ENCODE results near the gene PAQR5.
"Not testable (repeated sequence)": the region's sequence is repeated elsewhere in the genome, so short reads cannot be mapped to it uniquely, and the experiment has no call there.

The PAQR5 gene

GRCh38 chr15:69301101-69301500 lies 2.4 kb downstream of the PAQR5 start:
- H3K27ac Mint-ChIP-seq; DNase-seq (ENCODE audit: low spot score); H3K4me1 Mint-ChIP-seq (ENCODE audit: low read depth); H3K4me3 Mint-ChIP-seq; H3K36me3 Mint-ChIP-seq (ENCODE audit: low read depth); H3K9me3 Mint-ChIP-seq: not testable (repeated sequence)
- peaks cover 48% of the 10 kb centered on the region for H3K27me3 Mint-ChIP-seq (ENCODE audit: low read depth)

DNA sequence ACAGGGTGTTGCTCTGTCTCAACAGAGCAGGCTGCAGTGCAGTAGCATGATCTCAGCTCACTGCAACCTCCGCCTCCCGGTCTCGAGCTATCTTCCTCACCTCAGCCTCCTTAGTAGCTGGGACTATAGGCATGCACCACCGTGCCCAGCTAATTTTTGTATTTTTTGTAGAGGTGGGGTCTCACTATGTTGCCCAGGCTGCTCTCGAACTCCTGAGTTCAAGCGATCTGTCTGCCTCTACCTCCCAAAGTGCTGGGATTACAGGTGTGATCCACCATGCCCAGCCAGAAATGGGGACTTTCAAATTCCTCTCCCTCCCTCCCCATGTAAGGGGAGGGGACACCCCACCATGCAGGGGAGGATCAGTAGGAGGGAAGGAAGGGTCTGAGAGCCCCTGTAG lies 3.4 kb downstream of the PAQR5 start:
- H3K27me3 Mint-ChIP-seq (ENCODE audit: low read depth): peaks cover 42% of the 10 kb centered on the region
- DNase-seq (ENCODE audit: low spot score); H3K9me3 Mint-ChIP-seq; H3K27ac Mint-ChIP-seq; H3K4me3 Mint-ChIP-seq; H3K36me3 Mint-ChIP-seq (ENCODE audit: low read depth); H3K4me1 Mint-ChIP-seq (ENCODE audit: low read depth): not testable (repeated sequence)

- no peak overlapping the region for H3K4me3 Mint-ChIP-seq
- H3K9me3 Mint-ChIP-seq: no peaks in the 10 kb centered on the region
- no peaks in the 10 kb centered on the region for H3K4me1 Mint-ChIP-seq (ENCODE audit: low read depth)
- H3K27ac Mint-ChIP-seq: no peak overlapping the region
- no peak for DNase-seq (ENCODE audit: low spot score)
- peaks cover 34% of the 10 kb centered on the region for H3K27me3 Mint-ChIP-seq (ENCODE audit: low read depth)
- no peaks in the 10 kb centered on the region for H3K36me3 Mint-ChIP-seq (ENCODE audit: low read depth)
These were observed 4.2 kb downstream of the PAQR5 start for GRCh38 chr15:69302929-69303328.

DNA sequence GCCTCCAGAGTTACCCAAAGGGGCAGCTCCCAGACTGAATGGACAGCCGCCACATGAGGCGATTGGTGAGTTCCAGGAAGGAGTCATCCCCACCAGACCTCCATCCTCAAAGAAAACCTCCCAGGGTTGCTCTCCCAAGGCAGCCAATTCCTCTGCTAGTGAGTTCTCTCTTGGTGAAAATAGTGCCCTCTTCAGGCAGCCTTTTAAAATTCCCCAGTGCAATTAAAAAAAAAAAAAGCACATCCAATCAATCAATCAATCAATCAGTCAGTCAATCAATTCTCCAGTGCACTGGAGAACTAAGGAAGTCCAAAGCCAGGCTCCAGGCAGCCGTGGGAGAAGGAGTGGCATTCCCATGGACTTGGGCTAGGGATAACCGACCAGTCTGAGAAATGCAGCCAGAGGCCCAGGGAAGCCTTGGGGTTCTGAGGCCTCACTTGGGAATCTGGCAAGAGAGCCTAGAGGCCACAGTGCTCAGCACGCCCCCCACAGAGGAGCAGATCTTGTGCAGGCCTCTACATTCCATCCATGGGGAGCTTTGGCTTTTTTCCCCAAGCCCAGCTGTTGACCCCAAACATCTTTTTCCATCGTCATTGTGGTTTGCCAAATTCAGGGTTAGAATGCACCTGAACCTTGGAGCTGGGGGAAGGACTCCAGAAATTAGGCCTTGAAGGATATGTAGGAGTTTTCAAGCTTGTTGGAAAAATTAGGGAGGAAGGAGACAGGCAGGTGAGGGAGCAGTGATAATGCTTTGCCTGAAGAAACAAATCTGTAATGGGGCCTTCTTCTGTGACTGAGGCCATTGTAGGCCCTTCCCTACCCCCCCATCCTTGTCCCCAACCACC lies 4.8 kb downstream of the PAQR5 start:
- Mint-ChIP-seq H3K27me3 (ENCODE audit: low read depth) (peaks cover 29% of the 10 kb centered on the region), H3K4me3 (no peak overlapping the region), H3K9me3 (no peaks in the 10 kb centered on the region), H3K27ac (no peak overlapping the region), H3K36me3 (ENCODE audit: low read depth) (no peaks in the 10 kb centered on the region), H3K4me1 (ENCODE audit: low read depth) (no peaks in the 10 kb centered on the region)
- DNase-seq (ENCODE audit: low spot score): no peak

DNA sequence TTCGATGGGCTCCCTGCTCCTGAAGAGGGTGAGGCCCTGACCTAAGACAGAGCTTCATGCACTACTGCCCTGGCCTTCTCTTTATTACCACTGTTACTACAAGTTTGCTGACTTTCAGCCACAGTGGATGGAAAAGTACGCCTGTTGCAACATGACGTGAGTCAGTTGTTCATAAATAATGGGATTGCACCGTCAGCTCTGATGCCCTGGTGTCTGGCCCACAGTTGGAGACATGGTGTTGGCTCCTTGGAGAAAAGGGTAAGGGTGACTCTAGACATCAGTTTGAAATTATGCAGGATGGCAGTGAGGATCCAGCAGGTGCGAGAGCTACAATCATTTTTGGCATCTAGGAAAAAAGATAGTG lies 5.5 kb downstream of the PAQR5 start:
- no peaks in the 10 kb centered on the region for H3K9me3 Mint-ChIP-seq
- peaks cover 31% of the 10 kb centered on the region for H3K27me3 Mint-ChIP-seq (ENCODE audit: low read depth)
- no peak for DNase-seq (ENCODE audit: low spot score)
- no peak overlapping the region for H3K4me3 Mint-ChIP-seq
- no peaks in the 10 kb centered on the region for H3K4me1 Mint-ChIP-seq (ENCODE audit: low read depth)
- no peak overlapping the region for H3K27ac Mint-ChIP-seq
- no peaks in the 10 kb centered on the region for H3K36me3 Mint-ChIP-seq (ENCODE audit: low read depth)

DNA sequence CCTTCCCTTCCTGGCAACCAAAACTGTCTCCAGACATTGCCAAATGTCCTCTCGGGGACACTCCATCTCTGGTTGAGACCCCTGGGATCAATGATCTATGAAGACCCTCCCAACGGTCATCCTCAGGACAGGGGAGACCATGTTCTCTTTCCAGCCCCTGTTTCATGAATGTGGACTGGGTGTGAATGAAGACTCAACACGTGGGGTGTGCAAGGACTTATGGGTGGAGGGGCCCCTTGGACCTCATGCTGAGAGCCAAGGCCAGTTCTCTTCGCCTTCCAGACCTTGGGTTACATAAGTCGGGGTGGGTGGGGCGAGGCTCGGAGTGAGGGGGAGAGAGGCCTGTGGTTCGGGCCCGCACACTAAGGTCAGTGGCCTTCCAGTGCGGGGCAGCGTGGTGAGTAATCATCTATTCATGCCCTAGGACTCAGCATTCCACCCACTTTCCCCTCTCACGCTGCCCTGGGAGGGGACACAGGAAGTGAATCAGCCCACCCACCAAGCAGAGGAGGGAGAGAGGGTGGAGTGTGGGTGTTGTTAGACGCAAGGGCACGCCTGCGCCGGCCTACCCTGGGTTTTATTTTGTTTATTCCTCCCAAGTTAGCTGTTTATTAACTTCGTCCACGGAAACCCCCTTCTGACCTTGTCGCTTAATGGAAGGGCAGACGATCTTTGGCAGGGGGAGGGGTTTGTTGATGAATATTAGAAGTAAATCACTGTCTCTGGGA lies 6.7 kb downstream of the PAQR5 start:
- Mint-ChIP-seq H3K9me3 (no peaks in the 10 kb centered on the region), H3K4me3 (no peak overlapping the region), H3K36me3 (ENCODE audit: low read depth) (no peaks in the 10 kb centered on the region), H3K27me3 (ENCODE audit: low read depth) (peaks cover 21% of the 10 kb centered on the region), H3K4me1 (ENCODE audit: low read depth) (no peaks in the 10 kb centered on the region), H3K27ac (no peak overlapping the region)
- no peak for DNase-seq (ENCODE audit: low spot score)

GRCh38 chr15:69305933-69306568 lies 7.3 kb downstream of the PAQR5 start:
- H3K36me3 Mint-ChIP-seq (ENCODE audit: low read depth): no peaks in the 10 kb centered on the region
- H3K27ac Mint-ChIP-seq: no peak overlapping the region
- peaks cover 16% of the 10 kb centered on the region for H3K27me3 Mint-ChIP-seq (ENCODE audit: low read depth)
- H3K4me1 Mint-ChIP-seq (ENCODE audit: low read depth): no peaks in the 10 kb centered on the region
- DNase-seq (ENCODE audit: low spot score): no peak
- H3K9me3 Mint-ChIP-seq: no peaks in the 10 kb centered on the region
- no peak overlapping the region for H3K4me3 Mint-ChIP-seq

GRCh38 chr15:69307939-69308338 lies 9.2 kb downstream of the PAQR5 start:
- Mint-ChIP-seq H3K36me3 (ENCODE audit: low read depth) (no peaks in the 10 kb centered on the region), H3K9me3 (no peaks in the 10 kb centered on the region), H3K27me3 (ENCODE audit: low read depth) (peaks cover 14% of the 10 kb centered on the region), H3K4me3 (no peak overlapping the region), H3K4me1 (ENCODE audit: low read depth) (no peaks in the 10 kb centered on the region), H3K27ac (no peak overlapping the region)
- DNase-seq (ENCODE audit: low spot score): no peak

GRCh38 chr15:69308949-69309348 lies 10.2 kb downstream of the PAQR5 start:
- Mint-ChIP-seq H3K9me3 (no peaks in the 10 kb centered on the region), H3K4me3 (no peak overlapping the region), H3K36me3 (ENCODE audit: low read depth) (no peaks in the 10 kb centered on the region), H3K4me1 (ENCODE audit: low read depth) (no peaks in the 10 kb centered on the region), H3K27ac (no peak overlapping the region), H3K27me3 (ENCODE audit: low read depth) (peaks cover 20% of the 10 kb centered on the region)
- no peak for DNase-seq (ENCODE audit: low spot score)

- H3K9me3 Mint-ChIP-seq: no peaks in the 10 kb centered on the region
These were observed 12.6 kb downstream of the PAQR5 start for GRCh38 chr15:69311319-69311721.

GRCh38 chr15:69313432-69314000 lies 14.8 kb downstream of the PAQR5 start:
- no peak for DNase-seq (ENCODE audit: low spot score)
- no peaks in the 10 kb centered on the region for H3K9me3 Mint-ChIP-seq
- no peaks in the 10 kb centered on the region for H3K36me3 Mint-ChIP-seq (ENCODE audit: low read depth)
- H3K27me3 Mint-ChIP-seq (ENCODE audit: low read depth): peaks cover 34% of the 10 kb centered on the region
- H3K4me3 Mint-ChIP-seq: no peak overlapping the region
- no peak overlapping the region for H3K27ac Mint-ChIP-seq
- H3K4me1 Mint-ChIP-seq (ENCODE audit: low read depth): no peaks in the 10 kb centered on the region

More at GRCh38 chr15:69311319-69311721, 12.6 kb downstream of the PAQR5 start:
- Mint-ChIP-seq H3K36me3 (ENCODE audit: low read depth) (no peaks in the 10 kb centered on the region), H3K27me3 (ENCODE audit: low read depth) (peaks cover 26% of the 10 kb centered on the region), H3K4me1 (ENCODE audit: low read depth) (no peaks in the 10 kb centered on the region), H3K4me3 (no peak overlapping the region), H3K27ac (no peak overlapping the region)
- no peak for DNase-seq (ENCODE audit: low spot score)

- H3K4me1 Mint-ChIP-seq (ENCODE audit: low read depth): no peaks in the 10 kb centered on the region
- H3K9me3 Mint-ChIP-seq: no peaks in the 10 kb centered on the region
- H3K27ac Mint-ChIP-seq: no peak overlapping the region
- DNase-seq (ENCODE audit: low spot score): no peak
- H3K4me3 Mint-ChIP-seq: no peak overlapping the region
- H3K36me3 Mint-ChIP-seq (ENCODE audit: low read depth): no peaks in the 10 kb centered on the region
- peaks cover 30% of the 10 kb centered on the region for H3K27me3 Mint-ChIP-seq (ENCODE audit: low read depth)
These were observed 15.4 kb downstream of the PAQR5 start for GRCh38 chr15:69314131-69314530.

DNA sequence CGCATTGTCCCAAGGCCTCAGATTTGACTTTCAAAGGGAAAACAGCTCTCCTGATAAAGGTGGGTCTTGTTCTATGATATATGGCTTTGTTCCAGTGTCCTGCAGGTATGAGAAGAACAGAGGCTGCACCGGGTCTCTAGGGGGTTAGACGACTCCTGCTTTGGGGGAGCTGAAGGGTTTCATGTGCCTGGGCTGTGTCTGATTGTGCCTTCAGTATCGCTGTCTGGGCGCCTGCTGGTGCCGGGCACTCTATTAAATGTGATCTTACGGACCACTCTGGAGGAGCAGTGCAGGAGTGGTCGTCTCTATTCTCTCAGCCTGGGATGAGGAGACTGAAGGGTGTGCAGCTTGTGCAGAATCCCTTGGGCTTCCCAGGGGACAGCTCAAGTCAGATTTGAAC lies 16.0 kb downstream of the PAQR5 start:
- no peaks in the 10 kb centered on the region for H3K9me3 Mint-ChIP-seq
- no peak for DNase-seq (ENCODE audit: low spot score)
- peaks cover 30% of the 10 kb centered on the region for H3K27me3 Mint-ChIP-seq (ENCODE audit: low read depth)
- H3K4me3 Mint-ChIP-seq: no peak overlapping the region
- H3K36me3 Mint-ChIP-seq (ENCODE audit: low read depth): no peaks in the 10 kb centered on the region
- H3K4me1 Mint-ChIP-seq (ENCODE audit: low read depth): peaks cover 3% of the 10 kb centered on the region
- H3K27ac Mint-ChIP-seq: no peak overlapping the region
